ENCODE results near the gene DENND10. TPM values are rescaled to one million over a fixed set of nuclear protein-coding genes. Genes with fewer than 3 reads are reported as not detected.

The DENND10 gene
- total RNA-seq, 1 experiment from 2014 or later = 60.6 TPM

GRCh38 chr10:119131512-119132240 lies 27.8 kb downstream of the DENND10 start:
- no peak for ATAC-seq
- POLR2A ChIA-PET = no interaction called here
- TF ChIP-seq IRF2 (CRISPR knock-in tag; IDR thresholded peaks at IDR 0.05; ENCODE audit: borderline replicate concordance, low read depth) (no peak), ATF6 (CRISPR knock-in tag; IDR thresholded peaks at IDR 0.05) (no peak), SMAD3 (CRISPR knock-in tag; IDR thresholded peaks at IDR 0.05; ENCODE audit: borderline replicate concordance) (no peak), ATF3 (CRISPR knock-in tag; conservative IDR thresholded peaks at IDR 0.05) (no peak), SMAD4 (CRISPR knock-in tag; IDR thresholded peaks at IDR 0.05) (no peak), KAT7 (CRISPR knock-in tag; IDR thresholded peaks at IDR 0.05; ENCODE audit: borderline replicate concordance) (no peak)
- Mint-ChIP-seq H3K27me3 (ENCODE audit: low read depth) (no peaks in the 10 kb centered on the region), H3K9me3 (no peaks in the 10 kb centered on the region), H3K27ac (peak overlapping the region; percentile 78), H3K36me3 (peaks cover 56% of the 10 kb centered on the region), H3K4me3 (no peak overlapping the region), H3K4me1 (no peaks in the 10 kb centered on the region)
- DNase-seq (ENCODE audit: low spot score) = no peak
- CTCF ChIA-PET = interaction anchor here (0.6 kb wide), 2 partner anchors 328 to 420 kb away, joined by 3 read pairs; no protein-coding TSS in a partner anchor

- H3K27ac Mint-ChIP-seq = no peak overlapping the region
- H3K36me3 Mint-ChIP-seq = peaks cover 56% of the 10 kb centered on the region
- CTCF ChIA-PET = interaction anchor here (0.6 kb wide), 1 partner anchor 327 kb away, joined by 3 read pairs; no protein-coding TSS in a partner anchor
- no peak for TF ChIP-seq FOXP1 (CRISPR knock-in tag; IDR thresholded peaks at IDR 0.05; ENCODE audit: borderline replicate concordance)
- H3K4me3 Mint-ChIP-seq = no peak overlapping the region
- H3K9me3 Mint-ChIP-seq = no peaks in the 10 kb centered on the region
- H3K27me3 Mint-ChIP-seq (ENCODE audit: low read depth) = no peaks in the 10 kb centered on the region
- ATAC-seq (no peak), DNase-seq (ENCODE audit: low spot score) (no peak)
- H3K4me1 Mint-ChIP-seq = no peaks in the 10 kb centered on the region
- POLR2A ChIA-PET = no interaction called here
Observed at GRCh38 chr10:119132521-119133345, 28.8 kb downstream of the DENND10 start.

GRCh38 chr10:119133949-119134348 lies 30.0 kb downstream of the DENND10 start:
- peaks cover 52% of the 10 kb centered on the region for H3K36me3 Mint-ChIP-seq
- CTCF ChIA-PET = no interaction called here
- H3K27me3 Mint-ChIP-seq (ENCODE audit: low read depth) = no peaks in the 10 kb centered on the region
- no peak overlapping the region for H3K4me3 Mint-ChIP-seq
- no peaks in the 10 kb centered on the region for H3K4me1 Mint-ChIP-seq
- DNase-seq (ENCODE audit: low spot score) = no peak
- H3K9me3 Mint-ChIP-seq = no peaks in the 10 kb centered on the region
- no peak for ATAC-seq
- POLR2A ChIA-PET = no interaction called here
- H3K27ac Mint-ChIP-seq = 0 out of 2 replicates have a peak overlapping the region, but pooled peaks have one; percentile 64
- TF ChIP-seq JUN (CRISPR knock-in tag; IDR thresholded peaks at IDR 0.05) (no peak), ZNF423 (CRISPR knock-in tag; IDR thresholded peaks at IDR 0.05) (no peak), NR3C1 (CRISPR knock-in tag; conservative IDR thresholded peaks at IDR 0.05; ENCODE audit: low read depth) (no peak), TCF7 (CRISPR knock-in tag; IDR thresholded peaks at IDR 0.05; ENCODE audit: low read depth) (no peak), PRRX2 (CRISPR knock-in tag; IDR thresholded peaks at IDR 0.05) (no peak), ZSCAN18 (CRISPR knock-in tag; IDR thresholded peaks at IDR 0.05) (no peak), ZBTB43 (CRISPR knock-in tag; IDR thresholded peaks at IDR 0.05) (no peak), TEAD1 (CRISPR knock-in tag; IDR thresholded peaks at IDR 0.05) (no peak), ZNF425 (CRISPR knock-in tag; conservative IDR thresholded peaks at IDR 0.05) (no peak), NFE2L1 (CRISPR knock-in tag; IDR thresholded peaks at IDR 0.05) (no peak), CDX4 (CRISPR knock-in tag; IDR thresholded peaks at IDR 0.05; ENCODE audit: borderline replicate concordance) (no peak), IRF2 (CRISPR knock-in tag; IDR thresholded peaks at IDR 0.05; ENCODE audit: borderline replicate concordance, low read depth) (no peak), ELF4 (CRISPR knock-in tag; IDR thresholded peaks at IDR 0.05; ENCODE audit: low read depth) (no peak), ATF6 (CRISPR knock-in tag; IDR thresholded peaks at IDR 0.05) (no peak), ETV6 (CRISPR knock-in tag; IDR thresholded peaks at IDR 0.05) (no peak)
